Stimulated activated CD4-positive, alpha-beta T cell treated with anti-CD3 and anti-CD28 coated beads, Interleukin-15, amount 100 ng/mL, for 24 hours (primary cell): Measurements from ENCODE around the gene NEDD9.

ENCODE experiments used
- DNase-seq: peaks from one replicate; pipeline ENCODE4 v3.0.0-alpha.2; 2020

Gene NEDD9

DNA sequence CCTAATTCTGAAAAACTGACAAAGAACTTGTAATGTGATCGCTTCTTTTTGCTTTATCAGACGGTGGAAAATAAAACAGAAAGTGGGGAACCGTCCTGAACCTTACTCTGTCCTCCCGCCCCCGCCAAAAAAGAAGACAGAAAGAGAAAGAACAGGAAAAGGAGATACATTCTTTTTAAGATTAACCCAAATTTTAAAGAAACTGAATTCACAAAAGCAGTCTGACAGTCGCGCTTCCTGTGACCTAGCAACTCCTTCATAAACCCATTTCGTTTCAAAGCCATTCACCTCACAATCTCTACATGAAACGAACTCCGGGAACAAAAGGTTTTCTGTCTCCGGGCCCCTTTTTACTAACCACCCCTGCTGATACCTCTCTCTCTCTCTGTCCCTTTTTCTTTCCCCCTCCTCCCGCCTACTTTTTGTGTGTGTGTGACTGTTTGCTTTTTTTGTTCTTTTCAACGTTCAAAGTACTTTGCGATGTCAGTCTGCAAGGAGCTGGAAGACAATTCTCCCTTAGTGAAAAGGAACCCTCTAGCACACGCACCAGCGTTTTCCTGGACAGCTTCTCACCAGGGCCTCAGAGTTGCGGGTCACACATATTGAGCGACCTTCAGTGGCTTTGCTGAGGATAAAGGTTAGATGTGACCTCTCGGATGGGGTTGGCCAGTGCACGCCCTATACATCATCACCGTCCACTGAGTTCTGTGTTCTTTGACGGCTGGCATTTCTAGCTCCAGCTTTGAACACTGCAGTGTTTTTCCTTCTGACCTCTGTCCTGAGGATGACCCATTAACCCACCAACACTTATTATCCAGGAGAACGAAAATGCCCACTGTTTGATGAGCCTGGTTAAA, 530 bp upstream of the NEDD9 start:
- no peak for DNase-seq

- DNase-seq: no peak
These were observed 790 bp downstream of the NEDD9 start for GRCh38 chr6:11231564-11232192.

DNA sequence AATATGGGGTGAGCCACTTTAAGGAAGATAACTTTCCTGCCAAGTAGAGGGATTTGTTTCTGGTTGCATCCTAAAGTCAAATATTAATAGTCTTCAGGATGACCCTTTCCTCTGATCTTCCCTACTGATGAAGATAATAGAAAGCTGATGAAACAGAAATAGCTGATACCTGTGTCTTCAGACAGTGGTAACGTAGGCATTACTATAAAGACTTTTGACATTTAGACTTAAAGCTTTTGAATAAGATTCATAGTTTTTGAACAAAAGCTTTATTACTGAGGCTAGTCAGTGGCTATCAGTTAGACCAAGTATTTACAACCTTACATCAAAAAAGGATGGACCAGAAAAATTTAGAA, 1.4 kb downstream of the NEDD9 start:
- no peak for DNase-seq

DNA sequence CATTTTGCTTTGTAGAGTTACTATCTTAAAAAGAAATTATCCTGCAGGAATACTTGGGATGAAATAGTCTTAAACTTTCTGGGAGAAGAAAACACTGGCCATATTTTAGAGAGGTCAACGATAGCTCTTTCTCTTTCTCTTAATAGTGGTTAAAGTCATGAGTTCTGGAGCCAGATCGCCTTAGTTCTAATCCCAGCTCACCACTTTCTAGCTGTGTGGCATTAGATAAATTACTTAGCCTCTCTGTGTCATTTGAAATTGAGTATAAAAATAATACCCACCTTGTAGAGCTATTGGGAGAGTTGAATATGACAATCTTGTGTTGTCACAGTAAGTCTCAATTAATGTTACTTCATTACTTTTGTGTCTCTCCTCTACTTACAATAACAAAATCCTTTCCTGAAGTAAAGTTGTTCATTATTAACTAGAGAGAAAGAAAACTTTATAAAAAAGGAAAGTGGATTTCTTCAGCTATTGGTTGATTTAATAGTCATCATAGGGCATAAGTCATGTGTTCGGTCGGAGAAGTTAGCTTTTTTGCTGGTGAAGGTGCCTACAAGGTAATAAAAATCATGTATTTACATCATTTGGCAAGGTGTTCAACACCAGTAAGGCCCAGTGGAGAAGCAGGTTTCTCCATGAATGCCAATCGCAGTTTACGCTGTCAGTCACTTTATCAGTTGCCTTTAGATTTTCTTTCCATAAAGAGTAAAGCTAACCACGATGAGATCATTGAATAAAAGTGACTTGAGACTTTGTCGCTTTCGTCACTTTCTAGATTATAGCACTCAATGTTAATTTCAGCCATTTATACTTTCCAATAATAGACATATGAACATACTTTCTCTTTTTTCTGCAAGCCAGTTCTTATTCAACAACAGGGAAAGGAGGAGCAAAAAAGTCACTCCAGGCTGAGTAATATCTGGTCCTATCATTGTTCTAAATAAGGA, 2.0 kb downstream of the NEDD9 start:
- DNase-seq: no peak

DNA sequence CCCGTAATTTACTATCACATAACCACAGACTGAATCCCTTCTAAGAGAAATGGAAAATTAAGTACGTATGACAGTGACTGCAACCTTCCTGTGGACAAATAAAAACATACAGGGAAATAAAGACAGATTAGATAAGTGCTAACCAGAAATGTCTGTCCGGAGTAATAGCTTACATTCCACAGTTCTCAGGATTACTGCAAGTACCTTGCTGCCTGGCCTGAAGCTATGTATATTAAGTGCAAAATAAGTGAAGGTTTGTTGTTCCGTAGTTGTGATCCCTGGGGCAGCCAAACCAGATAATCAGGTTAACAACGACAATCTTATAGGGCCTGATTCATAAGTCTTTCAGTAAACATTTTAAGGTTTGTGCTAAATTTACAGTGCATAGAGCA, 2.8 kb downstream of the NEDD9 start:
- DNase-seq: no peak

- no peak for DNase-seq
These were observed 3.4 kb downstream of the NEDD9 start for GRCh38 chr6:11228935-11229654.

GRCh38 chr6:11227698-11228097, 4.8 kb downstream of the NEDD9 start:
- DNase-seq: no peak

- no peak for DNase-seq
These were observed 6.5 kb downstream of the NEDD9 start for GRCh38 chr6:11226005-11226404.

DNA sequence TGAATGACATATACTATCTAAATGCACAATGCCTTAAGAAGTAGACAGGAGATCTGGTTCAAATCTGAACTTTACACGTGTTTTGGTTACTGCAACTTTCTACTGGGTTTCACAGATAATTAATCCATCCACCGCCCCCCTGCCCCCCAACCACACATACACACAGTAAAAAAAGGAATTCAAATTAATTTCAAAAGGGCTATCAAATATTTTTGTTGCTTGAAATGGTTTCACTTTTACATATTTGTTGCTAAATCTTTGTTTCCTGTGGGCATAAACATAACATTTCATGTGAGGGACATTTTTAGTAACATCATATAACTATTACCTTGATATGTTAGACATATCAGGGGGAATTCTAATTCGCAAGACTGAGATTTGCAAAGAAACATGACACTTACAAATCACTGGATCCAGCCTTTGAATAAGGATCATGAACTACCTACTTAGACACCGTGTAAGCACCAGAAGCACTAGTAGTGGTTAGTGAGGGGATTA, 7.5 kb downstream of the NEDD9 start:
- peak; percentile 28 for DNase-seq

- DNase-seq: peak; percentile 53
These were observed 8.1 kb downstream of the NEDD9 start for GRCh38 chr6:11224252-11224965.

GRCh38 chr6:11223286-11223864, 9.1 kb downstream of the NEDD9 start:
- no peak for DNase-seq

DNA sequence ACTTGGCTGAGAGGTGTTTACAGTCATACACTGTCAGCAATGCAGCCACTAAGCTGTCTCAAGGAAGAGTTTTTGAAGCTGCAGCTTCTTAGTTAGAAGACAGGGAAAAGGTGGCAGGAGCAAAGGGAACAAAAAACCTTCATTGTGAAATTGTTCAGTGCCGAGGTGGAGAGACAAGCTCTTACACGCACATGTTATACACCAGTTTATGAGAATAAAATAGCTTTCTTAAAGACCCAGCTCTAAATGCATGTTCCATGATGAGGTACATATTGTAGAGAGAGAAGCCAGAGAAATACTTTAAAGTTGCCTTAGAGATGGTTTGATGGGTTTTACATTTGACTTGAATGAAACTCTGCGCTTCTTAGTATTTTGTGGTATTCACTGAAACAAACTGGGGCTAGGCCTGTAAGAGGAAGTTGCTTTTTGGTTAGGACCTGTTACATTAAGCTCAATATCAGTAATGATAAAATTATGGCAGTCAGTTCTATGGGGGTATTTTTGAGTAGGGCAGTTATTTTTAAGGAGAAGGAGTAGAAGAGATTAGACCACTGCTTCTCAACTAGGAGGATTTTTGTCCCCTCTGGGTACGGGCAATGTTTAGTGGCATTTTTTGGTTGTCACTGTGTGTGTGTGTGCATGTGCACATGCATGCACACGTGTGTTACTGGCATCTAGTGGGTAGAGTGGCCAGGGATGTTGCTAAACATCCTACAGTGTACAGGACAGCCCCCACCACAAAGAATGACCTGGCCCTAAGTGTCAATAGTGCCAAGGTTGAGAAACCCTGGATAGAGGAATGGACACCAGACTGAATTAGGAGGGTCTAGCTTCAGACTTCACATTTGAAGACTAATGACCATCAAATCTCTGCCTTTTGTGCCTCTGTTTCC, 9.8 kb downstream of the NEDD9 start:
- no peak for DNase-seq

DNA sequence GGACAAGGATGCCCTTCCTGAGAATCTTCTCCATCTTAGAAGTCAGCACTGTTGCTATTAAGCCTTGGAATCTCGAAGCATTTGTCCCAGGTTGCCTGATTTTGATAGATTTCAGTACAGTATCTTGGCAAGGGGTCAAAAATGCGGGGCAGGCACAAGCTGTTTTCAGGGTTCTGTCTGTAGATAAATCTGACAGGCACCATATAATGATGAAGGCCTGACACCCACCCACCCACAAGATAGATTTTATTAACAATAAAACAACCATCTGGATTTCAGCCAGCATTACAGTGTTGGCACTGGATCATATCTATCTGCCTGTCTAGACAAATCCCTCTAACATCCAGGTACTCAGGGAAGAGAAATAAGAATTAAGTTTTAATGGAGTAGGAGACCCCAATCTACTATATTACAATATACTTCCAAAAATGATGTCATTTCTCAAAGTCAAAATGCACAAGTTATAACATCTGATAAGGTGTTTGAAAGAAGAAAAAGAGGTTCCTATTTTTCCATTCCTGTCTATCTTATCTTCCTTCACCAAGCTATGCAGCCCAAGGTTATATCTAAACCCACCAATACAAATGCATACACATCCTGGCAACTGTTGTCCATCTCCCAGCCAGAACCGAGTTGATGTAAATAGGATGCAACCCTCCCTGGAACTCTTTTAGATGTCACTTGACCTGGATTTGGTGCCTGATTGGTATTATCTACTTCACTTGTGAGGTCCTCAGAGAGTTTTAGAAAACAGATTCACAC, 10.7 kb downstream of the NEDD9 start:
- no peak for DNase-seq

- no peak for DNase-seq
These were observed 13.1 kb downstream of the NEDD9 start for GRCh38 chr6:11219400-11219834.

DNA sequence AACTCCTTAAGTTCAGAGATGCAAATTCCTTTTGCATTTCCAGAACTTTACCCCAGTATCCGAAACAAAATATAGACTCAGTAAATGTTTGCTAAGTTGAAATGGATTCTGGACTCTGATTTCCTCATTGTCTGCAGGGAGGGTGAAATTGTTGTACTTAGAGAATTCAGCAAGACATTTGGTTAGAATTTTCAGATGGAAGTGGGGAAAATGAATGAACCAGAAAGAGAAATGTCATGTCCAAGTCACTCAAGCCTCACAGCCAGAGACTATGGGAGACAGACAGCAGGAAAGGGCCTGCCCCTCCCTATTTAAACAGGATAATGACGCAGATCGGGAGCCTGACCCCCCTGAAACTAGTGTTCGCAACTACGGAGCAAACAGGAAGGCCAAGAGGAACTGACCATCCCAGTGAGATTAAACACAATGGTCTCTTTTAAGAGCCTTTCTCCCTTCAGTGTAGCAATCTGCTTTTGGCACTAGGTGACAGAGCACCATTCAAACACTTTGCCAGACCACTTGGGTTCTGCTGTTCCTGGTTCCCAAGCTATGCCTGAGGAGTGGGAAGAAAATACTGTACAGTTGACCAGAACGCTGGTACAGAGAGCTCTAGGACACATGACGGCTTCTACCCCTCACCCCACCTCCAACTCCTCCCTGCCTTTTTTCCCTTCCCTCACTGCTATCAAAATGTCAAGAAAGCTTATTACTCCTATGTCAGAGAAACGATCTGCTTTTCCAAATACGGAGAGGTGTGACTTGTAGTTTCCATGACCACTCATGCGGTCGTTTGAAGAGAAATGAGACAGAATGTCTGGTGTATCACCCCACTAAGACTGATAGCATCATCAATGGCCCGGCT, 13.7 kb downstream of the NEDD9 start:
- peak; percentile 55 for DNase-seq

DNA sequence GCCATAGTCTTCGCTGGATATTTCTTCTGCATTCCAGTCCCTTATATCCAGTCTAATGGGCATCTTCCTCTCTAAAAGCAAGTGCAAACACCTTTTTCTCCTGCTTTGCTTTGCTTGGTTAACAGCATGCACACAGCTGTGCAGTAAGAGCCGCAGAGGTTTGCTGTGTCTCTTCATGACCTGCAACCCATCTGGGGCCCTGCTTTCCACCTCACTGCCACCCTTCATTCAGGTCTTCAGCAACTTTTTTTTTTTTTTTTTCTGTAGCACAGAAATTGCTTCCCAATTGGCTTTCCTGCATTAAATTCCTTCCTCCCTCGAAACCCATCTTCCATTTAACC, 14.4 kb downstream of the NEDD9 start:
- no peak for DNase-seq

DNA sequence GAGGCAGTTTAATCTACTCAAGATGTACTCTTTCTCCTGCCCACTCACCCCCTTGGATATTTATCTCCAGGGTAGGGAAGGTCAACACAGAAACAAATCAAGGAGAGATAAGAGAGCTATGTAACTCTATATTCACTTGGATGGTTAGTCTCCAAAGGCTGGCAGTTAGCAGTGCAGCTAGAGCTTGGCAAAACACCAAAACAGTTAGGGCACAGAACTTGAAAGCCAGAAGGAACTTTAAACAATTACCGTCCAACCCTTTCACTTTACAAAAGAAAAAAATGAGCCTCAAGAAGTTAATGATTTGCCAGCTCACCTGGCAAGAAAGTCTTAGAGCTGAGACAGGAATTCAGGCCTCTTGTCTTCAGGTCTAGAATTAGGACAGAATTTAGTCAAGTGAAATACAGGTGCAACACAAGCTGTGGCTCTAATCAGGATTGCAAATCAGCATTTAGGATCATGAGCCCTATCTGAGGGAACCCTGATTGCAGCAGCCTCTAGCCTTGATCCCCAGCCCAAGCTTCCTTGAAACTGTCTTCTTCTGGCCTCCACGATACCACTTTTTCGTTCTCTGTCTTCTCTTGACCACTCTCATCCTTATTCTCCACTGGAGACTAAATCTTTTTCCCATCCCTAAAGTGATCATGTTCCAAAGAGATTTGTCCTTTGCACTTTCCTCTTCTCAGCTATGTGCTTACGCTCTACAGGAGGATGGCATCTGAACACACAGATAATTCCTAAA, 14.9 kb downstream of the NEDD9 start:
- no peak for DNase-seq

- no peak for DNase-seq
These were observed 16.7 kb downstream of the NEDD9 start for GRCh38 chr6:11215773-11216172.
